Activated naive CD8-positive, alpha-beta T cell treated with anti-CD3 and anti-CD28 coated beads, Interleukin-2, amount 10 ng/mL, durations not matched to agents 7 days and 5 days (primary cell): Measurements from ENCODE around the gene UBE2I. TPM values are rescaled to one million over a fixed set of nuclear protein-coding genes. Genes with fewer than 3 reads are reported as not detected.

Experiments
- ATAC-seq: fragments of 150-1000 bp; cut with Tn5 transposase; one replicate; pipeline ENCODE4 v1.10.0; 2021; ENCODE audit warnings: low read depth, moderate library complexity
- POLR2A ChIA-PET: fragments of 350-600 bp; sonication (Branson Sonifier 250); formaldehyde crosslinking; loops from one replicate; lab custom pipeline; 2021; ENCODE audit warnings: antibody characterized with exemption; lab: Charles Lee
- DNase-seq: peaks from one replicate; pipeline ENCODE4 v3.0.0; 2021
- H3K27ac Mint-ChIP-seq: one replicate; pipeline ENCODE4 v1.8.0; 2022; ENCODE audit warnings: mild to moderate bottlenecking, mixed read lengths
- H3K27me3 Mint-ChIP-seq: one replicate; pipeline ENCODE4 v1.8.0; 2022; ENCODE audit warnings: mild to moderate bottlenecking, moderate library complexity, mixed read lengths
- H3K36me3 Mint-ChIP-seq: one replicate; pipeline ENCODE4 v1.8.0; 2021; ENCODE audit warnings: mild to moderate bottlenecking, mixed read lengths
- H3K4me1 Mint-ChIP-seq: one replicate; pipeline ENCODE4 v1.8.0; 2021; ENCODE audit warnings: mixed read lengths
- H3K4me3 Mint-ChIP-seq: one replicate; pipeline ENCODE4 v1.8.0; 2022; ENCODE audit warnings: mild to moderate bottlenecking, moderate library complexity, mixed read lengths
- H3K9me3 Mint-ChIP-seq: one replicate; pipeline ENCODE4 v1.8.0; 2021; ENCODE audit warnings: mixed read lengths
- total RNA-seq, 2 experiments: library from RNA; stranded (reverse); gene quantifications; one replicate each; pipeline ENCODE4 v1.2.3, GENCODE V29; 2021

UBE2I gene
- total RNA-seq, 2 experiments from 2014 or later = 211 to 232 TPM

- Mint-ChIP-seq H3K4me3 (no peak overlapping the region), H3K9me3 (no peaks in the 10 kb centered on the region), H3K36me3 (no peaks in the 10 kb centered on the region), H3K27ac (no peak overlapping the region), H3K27me3 (peaks cover 6% of the 10 kb centered on the region), H3K4me1 (peaks cover 1% of the 10 kb centered on the region)
- ATAC-seq = no peak
- DNase-seq = no peak
- POLR2A ChIA-PET = no interaction called here
These were observed 27.9 kb upstream of the UBE2I start for GRCh38 chr16:1281517-1281916.

- H3K27me3 Mint-ChIP-seq = peaks cover 6% of the 10 kb centered on the region
- no peaks in the 10 kb centered on the region for H3K36me3 Mint-ChIP-seq
- no peaks in the 10 kb centered on the region for H3K9me3 Mint-ChIP-seq
- H3K27ac Mint-ChIP-seq = no peak overlapping the region
- DNase-seq (no peak), ATAC-seq (no peak)
- H3K4me1 Mint-ChIP-seq = peaks cover 1% of the 10 kb centered on the region
- no peak overlapping the region for H3K4me3 Mint-ChIP-seq
- POLR2A ChIA-PET = no interaction called here
These were observed 27.0 kb upstream of the UBE2I start for GRCh38 chr16:1282324-1282973.

GRCh38 chr16:1283296-1283695 is 26.1 kb upstream of the UBE2I start:
- Mint-ChIP-seq H3K9me3 (no peaks in the 10 kb centered on the region), H3K36me3 (no peaks in the 10 kb centered on the region), H3K27me3 (peaks cover 3% of the 10 kb centered on the region), H3K27ac (no peak overlapping the region), H3K4me1 (peaks cover 1% of the 10 kb centered on the region), H3K4me3 (no peak overlapping the region)
- POLR2A ChIA-PET = no interaction called here
- no peak for ATAC-seq
- no peak for DNase-seq

- H3K9me3 Mint-ChIP-seq = no peaks in the 10 kb centered on the region
- ATAC-seq = no peak
- H3K36me3 Mint-ChIP-seq = no peaks in the 10 kb centered on the region
- peaks cover 1% of the 10 kb centered on the region for H3K4me1 Mint-ChIP-seq
- H3K27me3 Mint-ChIP-seq = peaks cover 5% of the 10 kb centered on the region
- POLR2A ChIA-PET = interaction anchor here (0.5 kb wide), 1 partner anchor 137 kb away, joined by 6 read pairs; no protein-coding TSS in a partner anchor
- H3K4me3 Mint-ChIP-seq = no peak overlapping the region
- no peak overlapping the region for H3K27ac Mint-ChIP-seq
- no peak for DNase-seq
These were observed 25.3 kb upstream of the UBE2I start for GRCh38 chr16:1283996-1284616.

- no peaks in the 10 kb centered on the region for H3K36me3 Mint-ChIP-seq
- no peak for DNase-seq
- H3K4me3 Mint-ChIP-seq = no peak overlapping the region
These were observed 23.5 kb upstream of the UBE2I start for GRCh38 chr16:1285669-1286512.

GRCh38 chr16:1286513-1287094 is 22.8 kb upstream of the UBE2I start:
- POLR2A ChIA-PET = no interaction called here

More at GRCh38 chr16:1285669-1286512, 23.5 kb upstream of the UBE2I start:
- Mint-ChIP-seq H3K27me3 (peaks cover 20% of the 10 kb centered on the region), H3K27ac (no peak overlapping the region), H3K4me1 (peaks cover 1% of the 10 kb centered on the region), H3K9me3 (no peaks in the 10 kb centered on the region)
- POLR2A ChIA-PET = no interaction called here
- no peak for ATAC-seq

DNA sequence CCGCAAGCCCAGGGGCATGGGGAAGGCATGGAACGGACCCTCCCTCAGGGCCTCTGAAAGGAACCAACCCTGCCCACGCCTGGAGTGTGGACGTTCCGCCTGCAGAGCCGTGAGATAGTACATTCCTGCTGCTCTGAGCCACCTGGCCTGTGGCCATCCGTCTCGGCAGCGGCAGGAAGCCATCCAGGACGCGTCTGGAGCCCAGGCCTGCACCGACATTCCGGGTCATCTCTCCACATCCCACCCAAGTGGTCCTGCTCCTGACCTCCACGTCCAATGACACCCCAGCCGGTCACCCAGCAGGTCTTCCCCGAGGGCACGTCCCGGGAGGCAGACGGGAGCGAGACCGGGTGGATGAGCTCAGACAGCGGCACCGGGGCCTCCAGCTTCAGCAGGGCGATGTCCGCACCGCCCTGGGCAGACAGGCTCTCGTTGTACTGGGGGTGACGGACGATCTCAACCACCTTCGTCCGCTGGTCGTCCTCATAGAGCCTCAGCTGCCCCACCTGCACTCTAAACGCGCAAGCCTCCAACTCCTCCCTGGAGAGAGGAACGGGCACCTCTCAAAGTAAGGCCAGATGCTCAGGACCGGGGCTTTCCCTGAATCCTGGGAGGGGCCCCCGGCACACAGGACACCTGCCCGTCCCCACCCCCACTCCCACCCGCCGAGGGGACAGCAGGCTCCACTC is 21.3 kb upstream of the UBE2I start:
- POLR2A ChIA-PET = no interaction called here
- Mint-ChIP-seq H3K4me1 (peaks cover 1% of the 10 kb centered on the region), H3K27me3 (peaks cover 34% of the 10 kb centered on the region), H3K9me3 (no peaks in the 10 kb centered on the region), H3K36me3 (no peaks in the 10 kb centered on the region), H3K4me3 (no peak overlapping the region), H3K27ac (no peak overlapping the region)
- no peak for DNase-seq
- no peak for ATAC-seq

More at GRCh38 chr16:1286513-1287094, 22.8 kb upstream of the UBE2I start:
- ATAC-seq (no peak), DNase-seq (no peak)
- no peaks in the 10 kb centered on the region for H3K9me3 Mint-ChIP-seq
- no peaks in the 10 kb centered on the region for H3K36me3 Mint-ChIP-seq
- peaks cover 1% of the 10 kb centered on the region for H3K4me1 Mint-ChIP-seq
- no peak overlapping the region for H3K4me3 Mint-ChIP-seq
- no peak overlapping the region for H3K27ac Mint-ChIP-seq
- peaks cover 26% of the 10 kb centered on the region for H3K27me3 Mint-ChIP-seq

GRCh38 chr16:1288813-1289476 is 20.5 kb upstream of the UBE2I start:
- Mint-ChIP-seq H3K4me1 (no peaks in the 10 kb centered on the region), H3K36me3 (no peaks in the 10 kb centered on the region), H3K9me3 (no peaks in the 10 kb centered on the region), H3K4me3 (no peak overlapping the region), H3K27me3 (peaks cover 37% of the 10 kb centered on the region), H3K27ac (no peak overlapping the region)
- POLR2A ChIA-PET = no interaction called here
- DNase-seq (no peak), ATAC-seq (no peak)

- POLR2A ChIA-PET = no interaction called here
- Mint-ChIP-seq H3K27ac (no peak overlapping the region), H3K9me3 (no peaks in the 10 kb centered on the region), H3K4me3 (no peak overlapping the region), H3K27me3 (peaks cover 37% of the 10 kb centered on the region), H3K36me3 (no peaks in the 10 kb centered on the region), H3K4me1 (no peaks in the 10 kb centered on the region)
- DNase-seq (no peak), ATAC-seq (no peak)
These were observed 20.0 kb upstream of the UBE2I start for GRCh38 chr16:1289477-1289866.

DNA sequence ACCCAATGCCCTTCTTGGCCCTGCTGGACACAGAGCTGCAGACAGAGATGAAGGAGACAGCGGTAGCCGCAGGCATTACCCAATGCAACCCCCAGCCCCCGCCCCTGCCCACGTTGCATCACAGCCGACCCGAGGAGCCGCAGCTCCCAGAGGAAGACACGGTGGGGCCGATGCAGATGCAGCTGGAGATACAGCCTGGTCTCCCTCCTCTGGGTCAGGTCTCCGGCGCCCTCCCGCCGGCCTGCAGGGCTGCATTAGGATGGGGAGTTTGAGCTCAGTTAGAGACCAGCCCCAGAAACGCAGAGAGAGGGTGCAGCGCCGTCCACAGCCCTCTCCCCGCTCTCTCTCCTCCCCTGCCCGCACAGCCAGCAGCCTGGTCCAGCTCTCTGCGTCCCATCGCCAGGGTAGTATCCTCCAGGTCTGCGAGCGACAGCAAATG is 19.4 kb upstream of the UBE2I start:
- POLR2A ChIA-PET = interaction anchor here (0.6 kb wide), 1 partner anchor 14 kb away, joined by 3 read pairs; no protein-coding TSS in a partner anchor
- H3K27me3 Mint-ChIP-seq = peaks cover 37% of the 10 kb centered on the region
- no peak overlapping the region for H3K4me3 Mint-ChIP-seq
- no peak for DNase-seq
- H3K9me3 Mint-ChIP-seq = no peaks in the 10 kb centered on the region
- no peak overlapping the region for H3K27ac Mint-ChIP-seq
- no peaks in the 10 kb centered on the region for H3K36me3 Mint-ChIP-seq
- no peaks in the 10 kb centered on the region for H3K4me1 Mint-ChIP-seq
- no peak for ATAC-seq

DNA sequence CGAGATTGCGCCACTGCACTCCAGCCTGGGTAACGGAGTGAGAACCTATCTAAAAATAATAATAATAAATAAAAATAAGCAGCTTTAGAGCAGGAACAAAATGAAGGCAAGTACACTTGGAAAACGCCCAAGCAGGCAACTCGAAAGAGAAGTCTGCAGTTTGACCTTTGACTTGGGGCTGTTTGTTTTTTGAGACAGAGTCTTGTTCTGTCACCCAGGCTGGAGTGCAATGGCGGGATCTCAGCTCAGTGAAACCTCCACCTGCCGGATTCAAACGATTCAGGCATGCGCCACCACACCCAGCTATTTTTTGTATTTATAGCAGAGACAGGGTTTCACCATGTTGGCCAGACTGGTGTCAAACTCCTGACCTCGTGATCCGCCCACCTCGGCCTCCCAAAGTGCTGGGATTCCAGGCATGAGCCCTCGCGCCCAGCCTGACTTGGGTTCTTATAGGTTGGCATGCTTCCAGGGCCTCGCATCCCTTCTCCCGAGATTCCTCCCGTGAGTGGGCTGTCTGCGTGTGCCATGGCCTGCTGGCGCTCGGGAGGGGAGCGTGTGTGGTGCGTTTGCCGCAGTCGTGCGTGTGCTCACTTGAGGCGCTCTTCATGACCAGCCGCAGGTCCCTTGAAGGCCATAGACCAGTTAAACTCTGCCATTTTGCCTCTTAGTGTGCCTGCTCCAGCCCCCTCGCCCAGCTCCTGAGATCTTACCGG is 18.4 kb upstream of the UBE2I start:
- DNase-seq = no peak
- no peak for ATAC-seq
- H3K4me1 Mint-ChIP-seq = no peaks in the 10 kb centered on the region
- no peak overlapping the region for H3K4me3 Mint-ChIP-seq
- no peaks in the 10 kb centered on the region for H3K36me3 Mint-ChIP-seq
- no peak overlapping the region for H3K27ac Mint-ChIP-seq
- peaks cover 36% of the 10 kb centered on the region for H3K27me3 Mint-ChIP-seq
- POLR2A ChIA-PET = interaction anchor here (0.6 kb wide), 1 partner anchor 13 kb away, joined by 3 read pairs; no protein-coding TSS in a partner anchor
- no peaks in the 10 kb centered on the region for H3K9me3 Mint-ChIP-seq

- POLR2A ChIA-PET = no interaction called here
- Mint-ChIP-seq H3K27ac (no peak overlapping the region), H3K36me3 (no peaks in the 10 kb centered on the region), H3K4me3 (no peak overlapping the region), H3K27me3 (peaks cover 37% of the 10 kb centered on the region), H3K9me3 (no peaks in the 10 kb centered on the region), H3K4me1 (no peaks in the 10 kb centered on the region)
- ATAC-seq = no peak
- no peak for DNase-seq
These were observed 17.9 kb upstream of the UBE2I start for GRCh38 chr16:1291576-1291974.
